Peyer's patch (tissue), 4 donors: ENCODE data around the gene PHPT1.

Experiments used
- POLR2A ChIP-seq, 2 donors: fragments of 450-650 bp; IDR thresholded peaks; one replicate each; pipeline ENCODE4 v1.5.1; 2017; ENCODE audit warnings: antibody characterized with exemption in 2 of 2, mild to moderate bottlenecking in 2 of 2, moderate library complexity in 2 of 2
- TF ChIP-seq, protein P1 (sequence below), 6 experiments: fragments of 450-650 bp in 4 of 6; fragments of 200-600 bp in 2 of 6; sonication (generic) in 1 of 6; IDR thresholded peaks; one replicate each; pipeline ENCODE4 v1.5.1; 2017 to 2019; ENCODE audit warnings: antibody characterized with exemption in 6 of 6, mild to moderate bottlenecking in 3 of 6, moderate library complexity in 1 of 6

DNA sequence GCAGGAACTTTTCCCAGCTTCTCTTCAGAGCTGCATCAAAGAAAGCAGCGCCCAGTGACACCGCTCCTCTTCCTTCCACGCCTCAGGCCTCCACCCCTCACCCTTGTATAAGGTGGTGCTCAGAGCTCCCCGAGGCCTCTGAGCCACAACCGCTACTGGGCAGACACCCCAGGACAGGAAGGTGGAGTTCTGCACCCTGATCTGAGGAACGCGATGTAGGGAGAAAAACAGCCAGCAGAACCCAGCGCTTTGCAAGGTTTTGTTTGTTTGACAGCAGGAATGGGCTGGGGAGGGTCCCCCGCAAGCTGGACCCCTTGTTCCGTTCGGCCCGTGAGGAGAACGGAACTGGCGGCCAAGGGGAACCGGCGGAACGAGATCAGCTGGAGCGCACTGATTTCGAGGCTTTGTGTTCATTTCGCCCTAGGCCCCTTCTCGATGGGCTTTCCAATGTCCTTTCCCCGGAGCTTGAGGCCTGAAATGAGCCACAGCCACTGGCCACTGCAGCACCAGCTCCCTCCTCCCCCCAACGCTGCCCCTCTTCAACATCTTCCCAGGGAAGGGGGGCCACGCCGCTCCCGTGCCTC, 12.8 kb downstream of the PHPT1 start:
- TF ChIP-seq, protein P1, sequence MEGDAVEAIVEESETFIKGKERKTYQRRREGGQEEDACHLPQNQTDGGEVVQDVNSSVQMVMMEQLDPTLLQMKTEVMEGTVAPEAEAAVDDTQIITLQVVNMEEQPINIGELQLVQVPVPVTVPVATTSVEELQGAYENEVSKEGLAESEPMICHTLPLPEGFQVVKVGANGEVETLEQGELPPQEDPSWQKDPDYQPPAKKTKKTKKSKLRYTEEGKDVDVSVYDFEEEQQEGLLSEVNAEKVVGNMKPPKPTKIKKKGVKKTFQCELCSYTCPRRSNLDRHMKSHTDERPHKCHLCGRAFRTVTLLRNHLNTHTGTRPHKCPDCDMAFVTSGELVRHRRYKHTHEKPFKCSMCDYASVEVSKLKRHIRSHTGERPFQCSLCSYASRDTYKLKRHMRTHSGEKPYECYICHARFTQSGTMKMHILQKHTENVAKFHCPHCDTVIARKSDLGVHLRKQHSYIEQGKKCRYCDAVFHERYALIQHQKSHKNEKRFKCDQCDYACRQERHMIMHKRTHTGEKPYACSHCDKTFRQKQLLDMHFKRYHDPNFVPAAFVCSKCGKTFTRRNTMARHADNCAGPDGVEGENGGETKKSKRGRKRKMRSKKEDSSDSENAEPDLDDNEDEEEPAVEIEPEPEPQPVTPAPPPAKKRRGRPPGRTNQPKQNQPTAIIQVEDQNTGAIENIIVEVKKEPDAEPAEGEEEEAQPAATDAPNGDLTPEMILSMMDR (IDR thresholded peaks at IDR 0.05) = no peak
- no peak for TF ChIP-seq POLR2A (IDR thresholded peaks at IDR 0.05)
